ENCODE data around the gene CLEC16A.
"Not testable (repeated sequence)": the region's sequence is repeated elsewhere in the genome, so short reads cannot be mapped to it uniquely, and the experiment has no call there.

The CLEC16A gene

GRCh38 chr16:11099672-11100205 is 155.4 kb downstream of the CLEC16A start:
- DNase-seq (ENCODE audit: low read depth): no peak
- TF ChIP-seq, protein P1, sequence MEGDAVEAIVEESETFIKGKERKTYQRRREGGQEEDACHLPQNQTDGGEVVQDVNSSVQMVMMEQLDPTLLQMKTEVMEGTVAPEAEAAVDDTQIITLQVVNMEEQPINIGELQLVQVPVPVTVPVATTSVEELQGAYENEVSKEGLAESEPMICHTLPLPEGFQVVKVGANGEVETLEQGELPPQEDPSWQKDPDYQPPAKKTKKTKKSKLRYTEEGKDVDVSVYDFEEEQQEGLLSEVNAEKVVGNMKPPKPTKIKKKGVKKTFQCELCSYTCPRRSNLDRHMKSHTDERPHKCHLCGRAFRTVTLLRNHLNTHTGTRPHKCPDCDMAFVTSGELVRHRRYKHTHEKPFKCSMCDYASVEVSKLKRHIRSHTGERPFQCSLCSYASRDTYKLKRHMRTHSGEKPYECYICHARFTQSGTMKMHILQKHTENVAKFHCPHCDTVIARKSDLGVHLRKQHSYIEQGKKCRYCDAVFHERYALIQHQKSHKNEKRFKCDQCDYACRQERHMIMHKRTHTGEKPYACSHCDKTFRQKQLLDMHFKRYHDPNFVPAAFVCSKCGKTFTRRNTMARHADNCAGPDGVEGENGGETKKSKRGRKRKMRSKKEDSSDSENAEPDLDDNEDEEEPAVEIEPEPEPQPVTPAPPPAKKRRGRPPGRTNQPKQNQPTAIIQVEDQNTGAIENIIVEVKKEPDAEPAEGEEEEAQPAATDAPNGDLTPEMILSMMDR (IDR thresholded peaks at IDR 0.05; ENCODE audit: low read depth, low read length, missing control alignments): no peak
- in situ Hi-C loops (cut with HindIII; ENCODE audit: low sequenced_read_pairs): no loop called here
- H3K4me3 ChIP-seq (ENCODE audit: low read depth, low read length): no peak overlapping the region

GRCh38 chr16:11100239-11100750 is 155.9 kb downstream of the CLEC16A start:
- in situ Hi-C loops (cut with HindIII; ENCODE audit: low sequenced_read_pairs): no loop called here
- TF ChIP-seq, protein P1 (IDR thresholded peaks at IDR 0.05; ENCODE audit: low read depth, low read length, missing control alignments): peak; percentile 62
- no peak overlapping the region for H3K4me3 ChIP-seq (ENCODE audit: low read depth, low read length)
- DNase-seq (ENCODE audit: low read depth): peak; percentile 98

DNA sequence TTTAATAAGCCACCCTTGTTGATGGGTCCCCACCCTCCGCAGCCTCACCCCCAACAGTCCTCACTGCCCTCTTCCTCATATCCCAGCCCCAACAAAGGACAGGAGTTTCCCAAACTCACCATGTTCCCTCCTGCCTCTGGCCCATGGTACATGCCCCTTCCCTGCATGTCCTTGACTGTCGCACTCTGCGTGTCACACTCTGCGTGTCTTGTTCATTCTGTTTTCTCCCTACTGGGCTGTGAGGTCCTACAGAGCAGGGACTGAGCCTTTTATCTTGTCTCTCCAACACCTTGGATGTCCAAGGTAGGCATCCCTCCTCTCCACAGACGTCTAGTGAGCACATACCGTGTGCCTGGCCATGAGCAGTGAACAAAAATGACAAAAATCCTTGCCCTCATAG is 156.9 kb downstream of the CLEC16A start:
- H3K4me3 ChIP-seq (ENCODE audit: low read depth, low read length): no peak overlapping the region
- TF ChIP-seq, protein P1 (IDR thresholded peaks at IDR 0.05; ENCODE audit: low read depth, low read length, missing control alignments): no peak
- DNase-seq (ENCODE audit: low read depth): no peak
- in situ Hi-C loops (cut with HindIII; ENCODE audit: low sequenced_read_pairs): no loop called here

GRCh38 chr16:11101695-11102522 is 157.5 kb downstream of the CLEC16A start:
- TF ChIP-seq, protein P1 (IDR thresholded peaks at IDR 0.05; ENCODE audit: low read depth, low read length, missing control alignments): peak; percentile 12
- DNase-seq (ENCODE audit: low read depth): no peak
- H3K4me3 ChIP-seq (ENCODE audit: low read depth, low read length): no peak overlapping the region
- in situ Hi-C loops (cut with HindIII; ENCODE audit: low sequenced_read_pairs): no loop called here

DNA sequence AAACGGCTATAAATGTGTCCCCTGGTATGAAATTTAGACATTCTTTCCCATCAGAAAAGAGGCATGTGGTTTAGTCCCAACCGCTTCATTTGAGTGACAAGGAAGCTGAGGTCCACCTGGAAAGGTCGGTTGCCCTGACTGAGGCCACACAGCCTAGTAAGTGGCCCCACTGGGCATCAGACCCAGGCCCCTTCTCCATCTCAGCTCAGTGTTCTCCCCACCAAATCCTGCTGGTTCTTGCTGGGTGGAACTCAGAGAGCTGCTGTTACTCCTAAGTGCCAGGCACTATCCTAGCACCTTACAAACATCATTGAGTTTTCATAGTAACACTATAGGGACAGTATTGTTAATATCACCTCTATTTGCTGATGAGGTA is 158.1 kb downstream of the CLEC16A start:
- no peak for DNase-seq (ENCODE audit: low read depth)
- TF ChIP-seq, protein P1 (IDR thresholded peaks at IDR 0.05; ENCODE audit: low read depth, low read length, missing control alignments): no peak
- no peak overlapping the region for H3K4me3 ChIP-seq (ENCODE audit: low read depth, low read length)
- in situ Hi-C loops (cut with HindIII; ENCODE audit: low sequenced_read_pairs): no loop called here

DNA sequence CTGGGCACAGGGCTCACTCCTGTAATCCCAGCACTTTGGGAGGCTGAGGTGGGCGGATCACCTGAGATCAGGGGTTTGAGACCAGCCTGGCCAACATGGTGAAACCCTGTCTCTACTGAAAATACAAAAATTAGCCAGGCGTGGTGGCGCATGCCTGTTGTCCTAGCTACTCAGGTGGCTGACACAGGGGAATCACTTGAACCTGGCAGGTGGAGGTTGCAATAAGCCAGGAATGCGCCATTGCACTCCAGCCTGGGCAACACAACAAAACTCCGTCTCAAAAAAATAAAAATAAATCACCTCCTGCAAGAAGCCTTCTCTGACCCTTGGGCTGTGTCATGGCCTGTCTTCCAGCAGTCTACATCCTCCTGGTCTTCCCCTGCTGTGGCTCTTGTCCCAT is 158.9 kb downstream of the CLEC16A start:
- H3K4me3 ChIP-seq (ENCODE audit: low read depth, low read length); DNase-seq (ENCODE audit: low read depth); in situ Hi-C loops (cut with HindIII; ENCODE audit: low sequenced_read_pairs): not testable (repeated sequence)

Data from astrocyte of the cerebellum (primary cell).